MM.1S (cell line): Measurements from ENCODE around the gene ANO2.

ENCODE experiments used
- EZH2 ChIP-seq: fragments of 300-600 bp; sonication (generic); optimal IDR thresholded peaks from 2 replicates; pipeline ENCODE3; 2017; ENCODE audit warnings: low read depth, mild to moderate bottlenecking, antibody characterized with exemption, low read length, mixed read lengths
- TF ChIP-seq, protein P1 (sequence below): fragments of 300-600 bp; sonication (generic); IDR thresholded peaks from 2 replicates; pipeline ENCODE4 v1.5.1; 2016; ENCODE audit warnings: antibody characterized with exemption, low read length, mixed read lengths

GRCh38 chr12:5797661-5798060 lies 147.4 kb downstream of the ANO2 start:
- TF ChIP-seq, protein P1, sequence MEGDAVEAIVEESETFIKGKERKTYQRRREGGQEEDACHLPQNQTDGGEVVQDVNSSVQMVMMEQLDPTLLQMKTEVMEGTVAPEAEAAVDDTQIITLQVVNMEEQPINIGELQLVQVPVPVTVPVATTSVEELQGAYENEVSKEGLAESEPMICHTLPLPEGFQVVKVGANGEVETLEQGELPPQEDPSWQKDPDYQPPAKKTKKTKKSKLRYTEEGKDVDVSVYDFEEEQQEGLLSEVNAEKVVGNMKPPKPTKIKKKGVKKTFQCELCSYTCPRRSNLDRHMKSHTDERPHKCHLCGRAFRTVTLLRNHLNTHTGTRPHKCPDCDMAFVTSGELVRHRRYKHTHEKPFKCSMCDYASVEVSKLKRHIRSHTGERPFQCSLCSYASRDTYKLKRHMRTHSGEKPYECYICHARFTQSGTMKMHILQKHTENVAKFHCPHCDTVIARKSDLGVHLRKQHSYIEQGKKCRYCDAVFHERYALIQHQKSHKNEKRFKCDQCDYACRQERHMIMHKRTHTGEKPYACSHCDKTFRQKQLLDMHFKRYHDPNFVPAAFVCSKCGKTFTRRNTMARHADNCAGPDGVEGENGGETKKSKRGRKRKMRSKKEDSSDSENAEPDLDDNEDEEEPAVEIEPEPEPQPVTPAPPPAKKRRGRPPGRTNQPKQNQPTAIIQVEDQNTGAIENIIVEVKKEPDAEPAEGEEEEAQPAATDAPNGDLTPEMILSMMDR = no peak
- no peak for TF ChIP-seq EZH2
